Right lobe of liver (tissue), 6 donors: ENCODE results near the gene WWP2. TPM values are rescaled to one million over a fixed set of nuclear protein-coding genes. Genes with fewer than 3 reads are reported as not detected.
A peak's percentile ranks its signal among the peaks of the same experiment; 100 is the strongest.

Experiments
- ATAC-seq, 4 donors: fragments of 200-7000 bp; cut with Tn5 transposase; one replicate each; pipeline ENCODE4 v1.9.1; 2020; ENCODE audit warnings: mild to moderate bottlenecking in 4 of 4, moderate library complexity in 4 of 4
- DNase-seq, 3 donors: peaks; one replicate each; pipeline ENCODE4 v3.0.0-alpha.2; 2020
- H3K27ac ChIP-seq, 3 donors: fragments of 200-600 bp; one replicate each; pipeline ENCODE4 v1.8.0; 2022
- H3K27me3 ChIP-seq, 2 donors: fragments of 200-600 bp; one replicate each; pipeline ENCODE4 v1.8.0; 2022
- H3K36me3 ChIP-seq, 4 donors: fragments of 200-600 bp; sonication (generic) in 1 of 4; one replicate each; pipeline versions ENCODE4 v1.5.1 to v1.8.0; 2017 to 2022; ENCODE audit warnings: control low read depth in 1 of 4
- H3K4me1 ChIP-seq, 4 donors: fragments of 200-600 bp; sonication (generic) in 1 of 4; one replicate each; pipeline versions ENCODE4 v1.5.1 to v1.8.0; 2017 to 2022; ENCODE audit warnings: control low read depth in 1 of 4
- H3K4me3 ChIP-seq, 3 donors: fragments of 200-600 bp; one replicate each; pipeline ENCODE4 v1.8.0; 2022
- H3K9me3 ChIP-seq, 4 donors: fragments of 200-600 bp; sonication (generic) in 1 of 4; one replicate each; pipeline versions ENCODE4 v1.5.1 to v1.8.0; 2017 to 2022; ENCODE audit warnings: control low read depth in 1 of 4
- CTCF ChIP-seq, 4 donors: fragments of 200-600 bp in 3 of 4; fragments of 450-650 bp in 1 of 4; IDR thresholded peaks; one replicate each; pipeline versions ENCODE4 v1.5.1 to v1.8.0; 2016 to 2022; ENCODE audit warnings: antibody characterized with exemption in 4 of 4, mild to moderate bottlenecking in 2 of 4
- POLR2A ChIP-seq: fragments of 450-650 bp; IDR thresholded peaks from one replicate; pipeline ENCODE4 v1.6.1; 2017; ENCODE audit warnings: antibody characterized with exemption, mild to moderate bottlenecking
- WGBS: methylation state at CpG from one replicate; pipeline ENCODE4 v1.1.6; 2018; ENCODE audit warnings: low coverage, low lambda C conversion rate; ENCODE audit not compliant: insufficient coverage; ENCODE audit errors: missing lambda C conversion rate; 5-methylcytosine and 5-hydroxymethylcytosine counted together
- intact Hi-C, 2 donors: fragments of 100-400 bp; cut with DNase I; formaldehyde crosslinking; loops; one replicate each; pipeline versions ENCODE4 v1.11.2 to v1.14.1; 2022
- total RNA-seq, 6 experiments: library from RNA; depleted of rRNA in 2 of 6; stranded (reverse); fragments of >200 nt in 2 of 6; fragmentation: NEBNext Ultra II Directional in 3 of 6; extraction: Animal tissue kit (Norgen Biotek cat#: 25700) in 3 of 6; gene quantifications; one replicate each; pipeline versions ENCODE4 v1.1.0 to v1.2.4, GENCODE V29; 2016 to 2023
- donor health status: DM: no; HTN: yes; CAD: no.
- donor health status: DM: no; HTN: no; CAD: no.
- donor health status: DM: no; HTN: no; CAD: no.
- donor health status: DM: no; HTN: yes; CAD: no.
- donor health status: DM: no; HTN: yes; CAD: no.

The WWP2 gene
- total RNA-seq, 6 experiments from 2014 or later, result 18.1 to 24.6 (median 22.4) TPM

- no peaks in the 10 kb centered on the region for H3K36me3 ChIP-seq
- no peak overlapping the region for H3K27ac ChIP-seq
- no peaks in the 10 kb centered on the region for H3K27me3 ChIP-seq
- intact Hi-C loops, result no loop called here
- no peak for ATAC-seq
- no peak for TF ChIP-seq CTCF (IDR thresholded peaks at IDR 0.05)
- H3K4me3 ChIP-seq, result no peak overlapping the region
- WGBS, result 46% methylated on average over 2 of the region's 2 CpGs
- no peak for DNase-seq
- no peaks in the 10 kb centered on the region for H3K9me3 ChIP-seq
- H3K4me1 ChIP-seq, result peaks cover 0 to 9% (median 4%) of the 10 kb centered on the region in 4 donors
Observed at GRCh38 chr16:69769404-69769803, 7.3 kb downstream of the WWP2 start.

- ATAC-seq (peak in 2 of 4 donors; percentile 33 to 46), DNase-seq (no peak)
- TF ChIP-seq POLR2A, result no peak
- TF ChIP-seq CTCF (IDR thresholded peaks at IDR 0.05), result no peak
- Histone ChIP-seq H3K27me3 (no peaks in the 10 kb centered on the region), H3K4me3 (no peak overlapping the region), H3K4me1 (peaks cover 0 to 9% (median 4%) of the 10 kb centered on the region in 4 donors), H3K9me3 (peaks cover 0 to 11% (median 0%) of the 10 kb centered on the region in 4 donors), H3K27ac (no peak overlapping the region), H3K36me3 (no peaks in the 10 kb centered on the region)
- intact Hi-C loops, result no loop called here
- WGBS, result 28% methylated on average over 2 of the region's 2 CpGs
Observed at GRCh38 chr16:69771651-69771967, 9.5 kb downstream of the WWP2 start.

- intact Hi-C loops, result no loop called here
- Histone ChIP-seq H3K4me1 (peaks cover 0 to 9% (median 4%) of the 10 kb centered on the region in 4 donors), H3K36me3 (no peaks in the 10 kb centered on the region), H3K4me3 (no peak overlapping the region), H3K27me3 (no peaks in the 10 kb centered on the region), H3K9me3 (peaks cover 0 to 11% (median 0%) of the 10 kb centered on the region in 4 donors), H3K27ac (no peak overlapping the region)
- DNase-seq, result no peak
- no peak for ATAC-seq
- TF ChIP-seq CTCF (IDR thresholded peaks at IDR 0.05) (no peak), POLR2A (no peak)
- 74% methylated on average over 6 of the region's 6 CpGs for WGBS
Observed at GRCh38 chr16:69773260-69773947, 11.3 kb downstream of the WWP2 start.

- Histone ChIP-seq H3K9me3 (peaks cover 0 to 11% (median 0%) of the 10 kb centered on the region in 4 donors), H3K36me3 (no peaks in the 10 kb centered on the region), H3K27me3 (no peaks in the 10 kb centered on the region), H3K4me1 (peaks cover 0 to 9% (median 4%) of the 10 kb centered on the region in 4 donors), H3K4me3 (no peak overlapping the region), H3K27ac (no peak overlapping the region)
- no peak for TF ChIP-seq CTCF (IDR thresholded peaks at IDR 0.05)
- no peak for TF ChIP-seq POLR2A
- intact Hi-C loops, result no loop called here
- ATAC-seq, result no peak
- no peak for DNase-seq
Observed at GRCh38 chr16:69775563-69775962, 13.4 kb downstream of the WWP2 start.

- intact Hi-C loops, result no loop called here
- H3K9me3 ChIP-seq, result peaks cover 0 to 11% (median 0%) of the 10 kb centered on the region in 4 donors
- TF ChIP-seq CTCF (IDR thresholded peaks at IDR 0.05) (no peak), POLR2A (no peak)
- H3K36me3 ChIP-seq, result no peaks in the 10 kb centered on the region
- ATAC-seq (no peak), DNase-seq (no peak)
- no peak overlapping the region for H3K4me3 ChIP-seq
- H3K27ac ChIP-seq, result no peak overlapping the region
- no peaks in the 10 kb centered on the region for H3K27me3 ChIP-seq
- no peaks in the 10 kb centered on the region for H3K4me1 ChIP-seq
- WGBS, result 91% methylated on average over 2 of the region's 2 CpGs
Observed at GRCh38 chr16:69779724-69780123, 17.6 kb downstream of the WWP2 start.
